DOHH2 (cell line): ENCODE results near the gene IL20RB.

ENCODE experiments used
- H3F3A ChIP-seq: fragments of 200-600 bp; sonication (generic), shearing (Covaris generic); 2 replicates; pipeline ENCODE4 v1.6.0; 2016; ENCODE audit warnings: antibody characterized with exemption, mild to moderate bottlenecking; ENCODE audit not compliant: control insufficient read depth, insufficient read depth
- H3K27ac ChIP-seq: fragments of 200-600 bp; sonication (generic); 2 replicates; pipeline ENCODE4 v1.5.1; 2014; ENCODE audit warnings: low read depth, mild to moderate bottlenecking, low read length, moderate library complexity
- H3K27me3 ChIP-seq: fragments of 200-600 bp; sonication (generic); 2 replicates; pipeline ENCODE4 v1.6.1; 2014; ENCODE audit warnings: mild to moderate bottlenecking, low read length, mixed read lengths; ENCODE audit not compliant: control insufficient read depth
- H3K36me3 ChIP-seq: fragments of 200-600 bp; sonication (generic); 2 replicates; pipeline ENCODE4 v1.6.1; 2014; ENCODE audit warnings: mild to moderate bottlenecking, low read length, moderate library complexity, mixed read lengths; ENCODE audit not compliant: control insufficient read depth
- H3K4me1 ChIP-seq: fragments of 200-600 bp; sonication (generic); 2 replicates; pipeline ENCODE4 v1.6.1; 2014; ENCODE audit warnings: mild to moderate bottlenecking, low read length, mixed read lengths; ENCODE audit not compliant: control insufficient read depth
- H3K4me2 ChIP-seq: fragments of 200-600 bp; sonication (generic); 2 replicates; pipeline ENCODE4 v1.6.0; 2014; ENCODE audit warnings: mild to moderate bottlenecking, low read length, moderate library complexity
- H3K4me3 ChIP-seq: fragments of 200-600 bp; sonication (generic); 2 replicates; pipeline ENCODE4 v1.5.1; 2014; ENCODE audit warnings: mild to moderate bottlenecking, low read length, mixed read lengths
- H3K79me2 ChIP-seq: fragments of 200-600 bp; sonication (generic); 2 replicates; pipeline ENCODE4 v1.6.1; 2014; ENCODE audit warnings: mild to moderate bottlenecking, low read length, mixed read lengths; ENCODE audit not compliant: control insufficient read depth
- H3K9me2 ChIP-seq: fragments of 200-600 bp; sonication (generic); replicated peaks from 2 replicates; pipeline ENCODE4 v1.6.1; 2014; ENCODE audit warnings: mild to moderate bottlenecking, low read length, mixed read lengths; ENCODE audit not compliant: control insufficient read depth
- H3K9me3 ChIP-seq: fragments of 200-600 bp; sonication (generic); 2 replicates; pipeline ENCODE4 v1.6.1; 2014; ENCODE audit warnings: antibody characterized with exemption, low read length, mixed read lengths; ENCODE audit not compliant: control insufficient read depth, insufficient read depth
- H4K20me1 ChIP-seq: fragments of 200-600 bp; sonication (generic); 2 replicates; pipeline ENCODE4 v1.6.0; 2014; ENCODE audit warnings: low read depth, mild to moderate bottlenecking, antibody characterized with exemption, low read length, moderate library complexity; ENCODE audit not compliant: control insufficient read depth, insufficient read depth
- CTCF ChIP-seq: fragments of 200-600 bp; sonication (generic); IDR thresholded peaks from one replicate; pipeline ENCODE4 v1.5.1; 2014; ENCODE audit warnings: antibody characterized with exemption, mild to moderate bottlenecking, low read depth, low read length; ENCODE audit not compliant: poor library complexity, severe bottlenecking
- EZH2phosphoT487 ChIP-seq: fragments of 200-600 bp; sonication (generic); IDR thresholded peaks from 2 replicates; pipeline ENCODE4 v1.6.1; 2017; ENCODE audit warnings: borderline replicate concordance, mild to moderate bottlenecking, antibody characterized with exemption, low read length, moderate library complexity, mixed read lengths

IL20RB gene

GRCh38 chr3:136910697-136911096 lies 47.1 kb upstream of the IL20RB start:
- no peak overlapping the region for H3K4me2 ChIP-seq
- no peak overlapping the region for H3K4me3 ChIP-seq
- H3K27ac ChIP-seq = no peak overlapping the region
- no peaks in the 10 kb centered on the region for H4K20me1 ChIP-seq
- H3K36me3 ChIP-seq = no peaks in the 10 kb centered on the region
- H3K79me2 ChIP-seq = peaks cover 100% of the 10 kb centered on the region
- no peak for TF ChIP-seq EZH2phosphoT487
- no peak for TF ChIP-seq CTCF
- no peaks in the 10 kb centered on the region for H3F3A ChIP-seq
- H3K9me2 ChIP-seq = no peaks in the 10 kb centered on the region
- no peaks in the 10 kb centered on the region for H3K27me3 ChIP-seq
- H3K4me1 ChIP-seq = peaks cover 63% of the 10 kb centered on the region
- no peaks in the 10 kb centered on the region for H3K9me3 ChIP-seq

GRCh38 chr3:136913168-136913567 lies 44.6 kb upstream of the IL20RB start:
- peaks cover 98% of the 10 kb centered on the region for H3K79me2 ChIP-seq
- H3K36me3 ChIP-seq = 0 out of 2 replicates have a peak, but pooled peaks cover 2% of the 10 kb centered on the region
- no peaks in the 10 kb centered on the region for H3K9me2 ChIP-seq
- no peaks in the 10 kb centered on the region for H4K20me1 ChIP-seq
- peaks cover 53% of the 10 kb centered on the region for H3K4me1 ChIP-seq
- no peaks in the 10 kb centered on the region for H3K27me3 ChIP-seq
- no peak overlapping the region for H3K27ac ChIP-seq
- no peaks in the 10 kb centered on the region for H3F3A ChIP-seq
- no peak overlapping the region for H3K4me3 ChIP-seq
- no peak for TF ChIP-seq CTCF
- TF ChIP-seq EZH2phosphoT487 = no peak
- no peaks in the 10 kb centered on the region for H3K9me3 ChIP-seq
- no peak overlapping the region for H3K4me2 ChIP-seq

- Histone ChIP-seq H3K27ac (no peak overlapping the region), H3K36me3 (peaks cover 2% of the 10 kb centered on the region; the same call in 1 of the 2 replicates), H3F3A (no peaks in the 10 kb centered on the region), H3K4me1 (peaks cover 51% of the 10 kb centered on the region), H4K20me1 (no peaks in the 10 kb centered on the region), H3K9me2 (no peaks in the 10 kb centered on the region), H3K9me3 (no peaks in the 10 kb centered on the region), H3K79me2 (peaks cover 98% of the 10 kb centered on the region), H3K4me2 (no peak overlapping the region), H3K4me3 (no peak overlapping the region), H3K27me3 (no peaks in the 10 kb centered on the region)
- TF ChIP-seq CTCF (no peak), EZH2phosphoT487 (no peak)
Observed at GRCh38 chr3:136914739-136915138, 43.0 kb upstream of the IL20RB start.
